ENCODE data around the gene JAK3.

Gene JAK3

DNA sequence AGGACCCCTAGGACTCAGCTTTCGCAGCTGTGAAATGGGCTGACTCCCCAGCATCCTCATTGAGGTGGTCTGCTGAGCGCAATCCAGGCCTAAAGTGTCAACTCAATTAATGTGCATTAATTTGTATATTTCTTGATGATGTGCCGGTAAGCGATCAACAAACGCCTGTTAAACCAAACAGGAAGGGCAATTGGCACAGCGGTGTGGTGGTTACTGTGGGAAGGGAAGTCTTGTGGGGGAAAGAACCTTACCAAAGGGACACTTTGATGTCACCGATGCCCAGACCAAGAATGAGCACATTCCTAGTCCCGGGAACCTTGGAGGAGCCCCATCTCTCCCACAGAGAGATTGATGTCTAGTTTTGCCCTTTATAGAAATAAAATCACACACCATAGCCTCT, 1.6 kb downstream of the JAK3 start:
- TF ChIP-seq YY1 (IDR thresholded peaks at IDR 0.05; ENCODE audit: low read depth) (no peak), CEBPB (IDR thresholded peaks at IDR 0.05) (no peak), CREB1 (IDR thresholded peaks at IDR 0.05; ENCODE audit: low read depth) (no peak), TAF1 (IDR thresholded peaks at IDR 0.05; ENCODE audit: low read depth) (no peak)
- TF ChIP-seq, protein P1, sequence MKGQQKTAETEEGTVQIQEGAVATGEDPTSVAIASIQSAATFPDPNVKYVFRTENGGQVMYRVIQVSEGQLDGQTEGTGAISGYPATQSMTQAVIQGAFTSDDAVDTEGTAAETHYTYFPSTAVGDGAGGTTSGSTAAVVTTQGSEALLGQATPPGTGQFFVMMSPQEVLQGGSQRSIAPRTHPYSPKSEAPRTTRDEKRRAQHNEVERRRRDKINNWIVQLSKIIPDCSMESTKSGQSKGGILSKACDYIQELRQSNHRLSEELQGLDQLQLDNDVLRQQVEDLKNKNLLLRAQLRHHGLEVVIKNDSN (IDR thresholded peaks at IDR 0.05) = no peak

- no peak for TF ChIP-seq RAD21 (IDR thresholded peaks at IDR 0.05; ENCODE audit: low read depth)
- TF ChIP-seq CEBPB (IDR thresholded peaks at IDR 0.05) = no peak
These were observed 3.8 kb downstream of the JAK3 start for GRCh38 chr19:17843908-17844490.

GRCh38 chr19:17843292-17843827, 4.4 kb downstream of the JAK3 start:
- TF ChIP-seq TCF12 (IDR thresholded peaks at IDR 0.05; ENCODE audit: low read depth) (no peak), ZBTB7A (IDR thresholded peaks at IDR 0.05; ENCODE audit: low read depth) (no peak), NFIC (IDR thresholded peaks at IDR 0.05) (no peak), TAF1 (IDR thresholded peaks at IDR 0.05; ENCODE audit: low read depth) (no peak)
- TF ChIP-seq, protein P2, sequence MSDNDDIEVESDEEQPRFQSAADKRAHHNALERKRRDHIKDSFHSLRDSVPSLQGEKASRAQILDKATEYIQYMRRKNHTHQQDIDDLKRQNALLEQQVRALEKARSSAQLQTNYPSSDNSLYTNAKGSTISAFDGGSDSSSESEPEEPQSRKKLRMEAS (IDR thresholded peaks at IDR 0.05) = no peak

- TF ChIP-seq NFIC (IDR thresholded peaks at IDR 0.05) (no peak), TCF12 (IDR thresholded peaks at IDR 0.05; ENCODE audit: low read depth) (no peak), EGR1 (IDR thresholded peaks at IDR 0.05) (no peak), TAF1 (IDR thresholded peaks at IDR 0.05; ENCODE audit: low read depth) (no peak), EP300 (IDR thresholded peaks at IDR 0.05; ENCODE audit: borderline replicate concordance) (no peak), CREB1 (IDR thresholded peaks at IDR 0.05; ENCODE audit: low read depth) (no peak)
- TF ChIP-seq, protein P2 (IDR thresholded peaks at IDR 0.05) = no peak
These were observed 5.0 kb downstream of the JAK3 start for GRCh38 chr19:17842663-17843291.

GRCh38 chr19:17841810-17842662, 5.7 kb downstream of the JAK3 start:
- TF ChIP-seq YY1 (IDR thresholded peaks at IDR 0.05; ENCODE audit: low read depth) = no peak
- no peak for TF ChIP-seq REST (IDR thresholded peaks at IDR 0.05; ENCODE audit: low read depth)
- 0 out of 2 replicates have a peak, but pooled peaks have one; percentile 26 for TF ChIP-seq TAF1 (IDR thresholded peaks at IDR 0.05; ENCODE audit: low read depth)
- no peak for TF ChIP-seq CREB1 (IDR thresholded peaks at IDR 0.05; ENCODE audit: low read depth)
- no peak for TF ChIP-seq FOXM1 (IDR thresholded peaks at IDR 0.05; ENCODE audit: borderline replicate concordance, low read depth)
- no peak for TF ChIP-seq RAD21 (IDR thresholded peaks at IDR 0.05; ENCODE audit: low read depth)
- TF ChIP-seq NFIC (IDR thresholded peaks at IDR 0.05) = peak; percentile 22; the same call in 1 of the 2 replicates
- no peak for TF ChIP-seq CEBPB (IDR thresholded peaks at IDR 0.05)
- TF ChIP-seq, protein P1 (IDR thresholded peaks at IDR 0.05) = no peak
- TF ChIP-seq TEAD4 (IDR thresholded peaks at IDR 0.05) = no peak
- TF ChIP-seq EP300 (IDR thresholded peaks at IDR 0.05; ENCODE audit: borderline replicate concordance) = no peak
- TF ChIP-seq TCF12 (IDR thresholded peaks at IDR 0.05; ENCODE audit: low read depth) = no peak
- TF ChIP-seq, protein P2 (IDR thresholded peaks at IDR 0.05) = peak; percentile 97
- peak; percentile 54; the same call in 1 of the 2 replicates for TF ChIP-seq EGR1 (IDR thresholded peaks at IDR 0.05)
- TF ChIP-seq ZBTB7A (IDR thresholded peaks at IDR 0.05; ENCODE audit: low read depth) = no peak; the same call in 1 of the 2 replicates

GRCh38 chr19:17841371-17841809, 6.4 kb downstream of the JAK3 start:
- TF ChIP-seq CEBPB (IDR thresholded peaks at IDR 0.05) = no peak
- TF ChIP-seq, protein P1 (IDR thresholded peaks at IDR 0.05) = no peak
- peak; percentile 15; the same call in 1 of the 2 replicates for TF ChIP-seq TAF1 (IDR thresholded peaks at IDR 0.05; ENCODE audit: low read depth)
- TF ChIP-seq, protein P2 (IDR thresholded peaks at IDR 0.05) = peak; percentile 63; the same call in 1 of the 2 replicates
- TF ChIP-seq TCF12 (IDR thresholded peaks at IDR 0.05; ENCODE audit: low read depth) = peak; percentile 42; the same call in 1 of the 2 replicates
- TF ChIP-seq ZBTB7A (IDR thresholded peaks at IDR 0.05; ENCODE audit: low read depth) = peak; percentile 70
- TF ChIP-seq TEAD4 (IDR thresholded peaks at IDR 0.05) = no peak
- no peak for TF ChIP-seq RAD21 (IDR thresholded peaks at IDR 0.05; ENCODE audit: low read depth)
- TF ChIP-seq CREB1 (IDR thresholded peaks at IDR 0.05; ENCODE audit: low read depth) = 0 out of 2 replicates have a peak, but pooled peaks have one; percentile 28
- TF ChIP-seq REST (IDR thresholded peaks at IDR 0.05; ENCODE audit: low read depth) = no peak
